Measurements from ENCODE around the gene PDGFC.
A peak's percentile ranks its signal among the peaks of the same experiment; 100 is the strongest.

The PDGFC gene

GRCh38 chr4:156738766-156739165, 232.8 kb downstream of the PDGFC start:
- no peak overlapping the region for H3K4me3 ChIP-seq (replicated peaks; ENCODE audit: low read depth, low read length)
- no peak for DNase-seq (ENCODE audit: low read depth)
- no peak for TF ChIP-seq CTCF (IDR thresholded peaks at IDR 0.05; ENCODE audit: low read length, missing control alignments)

GRCh38 chr4:156734965-156735895, 236.4 kb downstream of the PDGFC start:
- no peak for DNase-seq (ENCODE audit: low read depth)
- TF ChIP-seq CTCF (IDR thresholded peaks at IDR 0.05; ENCODE audit: low read length, missing control alignments): no peak
- H3K4me3 ChIP-seq (replicated peaks; ENCODE audit: low read depth, low read length): no peak overlapping the region

GRCh38 chr4:156733582-156733981, 238.0 kb downstream of the PDGFC start:
- no peak for TF ChIP-seq CTCF (IDR thresholded peaks at IDR 0.05; ENCODE audit: low read length, missing control alignments)
- no peak overlapping the region for H3K4me3 ChIP-seq (replicated peaks; ENCODE audit: low read depth, low read length)
- DNase-seq (ENCODE audit: low read depth): no peak

- TF ChIP-seq CTCF (IDR thresholded peaks at IDR 0.05; ENCODE audit: low read length, missing control alignments): no peak
- H3K4me3 ChIP-seq (replicated peaks; ENCODE audit: low read depth, low read length): no peak overlapping the region
- DNase-seq (ENCODE audit: low read depth): peak; percentile 28
These were observed 239.0 kb downstream of the PDGFC start for GRCh38 chr4:156732634-156733033.

- H3K4me3 ChIP-seq (replicated peaks; ENCODE audit: low read depth, low read length): no peak overlapping the region
- no peak for TF ChIP-seq CTCF (IDR thresholded peaks at IDR 0.05; ENCODE audit: low read length, missing control alignments)
- no peak for DNase-seq (ENCODE audit: low read depth)
These were observed 242.2 kb downstream of the PDGFC start for GRCh38 chr4:156729416-156729815.

- H3K4me3 ChIP-seq (replicated peaks; ENCODE audit: low read depth, low read length): no peak overlapping the region
- no peak for TF ChIP-seq CTCF (IDR thresholded peaks at IDR 0.05; ENCODE audit: low read length, missing control alignments)
- no peak for DNase-seq (ENCODE audit: low read depth)
These were observed 246.3 kb downstream of the PDGFC start for GRCh38 chr4:156725257-156725656.

Data from fibroblast of pulmonary artery (primary cell).